ENCODE data around the gene RANBP17. TPM values are rescaled to one million over a fixed set of nuclear protein-coding genes. Genes with fewer than 3 reads are reported as not detected.
"Not testable (repeated sequence)": the region's sequence is repeated elsewhere in the genome, so short reads cannot be mapped to it uniquely, and the experiment has no call there.

The RANBP17 gene
- total and polyA plus RNA-seq, 2 donors (not counting 1 experiment from before 2014, with no cell fraction given): 3.1 to 3.5 TPM

DNA sequence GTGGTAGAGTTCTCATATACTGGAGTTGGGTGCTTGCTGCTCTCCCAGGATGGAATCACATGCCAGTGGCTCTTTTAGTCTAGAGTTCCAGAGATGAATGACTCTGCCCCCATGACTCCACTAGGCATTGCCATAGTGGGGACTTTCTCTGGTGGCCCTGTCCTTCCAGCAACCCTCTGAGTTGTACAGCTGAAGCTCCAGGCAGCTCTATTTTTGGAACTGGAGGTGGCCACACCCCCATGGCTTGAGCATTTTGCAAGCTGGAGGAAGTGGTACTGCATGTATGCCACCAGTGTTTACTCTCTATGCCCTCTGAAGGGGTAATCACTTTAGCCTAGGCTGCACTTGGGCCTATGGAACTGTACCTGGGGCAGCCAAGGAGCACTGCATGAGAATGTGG is 112.6 kb downstream of the RANBP17 start:
- H4K20me1 ChIP-seq (ENCODE audit: control insufficient read depth, extremely low read depth, insufficient read depth, low read length): no peaks in the 10 kb centered on the region
- no peak for TF ChIP-seq EZH2 (IDR thresholded peaks at IDR 0.05; ENCODE audit: low read length, missing control alignments)
- TF ChIP-seq, protein P1, sequence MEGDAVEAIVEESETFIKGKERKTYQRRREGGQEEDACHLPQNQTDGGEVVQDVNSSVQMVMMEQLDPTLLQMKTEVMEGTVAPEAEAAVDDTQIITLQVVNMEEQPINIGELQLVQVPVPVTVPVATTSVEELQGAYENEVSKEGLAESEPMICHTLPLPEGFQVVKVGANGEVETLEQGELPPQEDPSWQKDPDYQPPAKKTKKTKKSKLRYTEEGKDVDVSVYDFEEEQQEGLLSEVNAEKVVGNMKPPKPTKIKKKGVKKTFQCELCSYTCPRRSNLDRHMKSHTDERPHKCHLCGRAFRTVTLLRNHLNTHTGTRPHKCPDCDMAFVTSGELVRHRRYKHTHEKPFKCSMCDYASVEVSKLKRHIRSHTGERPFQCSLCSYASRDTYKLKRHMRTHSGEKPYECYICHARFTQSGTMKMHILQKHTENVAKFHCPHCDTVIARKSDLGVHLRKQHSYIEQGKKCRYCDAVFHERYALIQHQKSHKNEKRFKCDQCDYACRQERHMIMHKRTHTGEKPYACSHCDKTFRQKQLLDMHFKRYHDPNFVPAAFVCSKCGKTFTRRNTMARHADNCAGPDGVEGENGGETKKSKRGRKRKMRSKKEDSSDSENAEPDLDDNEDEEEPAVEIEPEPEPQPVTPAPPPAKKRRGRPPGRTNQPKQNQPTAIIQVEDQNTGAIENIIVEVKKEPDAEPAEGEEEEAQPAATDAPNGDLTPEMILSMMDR (conservative IDR thresholded peaks at IDR 0.05 in 1 of 2, IDR thresholded peaks at IDR 0.05 in 1 of 2; ENCODE audit: low read depth in 1 of 2, low read length in 2 of 2): no peak
- H3K9ac ChIP-seq (ENCODE audit: insufficient read depth, low read length): no peak overlapping the region
- H3K27ac ChIP-seq (ENCODE audit: insufficient read depth, low read length): no peak overlapping the region
- H2AFZ ChIP-seq (ENCODE audit: low read length): no peak overlapping the region
- no peak overlapping the region for H3K4me2 ChIP-seq (ENCODE audit: extremely low read depth, insufficient read depth, low read length)
- H3K4me3 ChIP-seq (replicated peaks in 1 of 4; ENCODE audit: control extremely low read depth in 1 of 4, insufficient read depth in 1 of 4, low read depth in 3 of 4, low read length in 4 of 4): no peak overlapping the region
- H3K27me3 ChIP-seq (ENCODE audit: control insufficient read depth, insufficient read depth, low read length): no peaks in the 10 kb centered on the region
- no peaks in the 10 kb centered on the region for H3K9me3 ChIP-seq (ENCODE audit: control insufficient read depth, insufficient read depth, low read depth, low read length)
- no peak for DNase-seq (ENCODE audit: low read depth in 2 of 2)
- H3K36me3 ChIP-seq (ENCODE audit: control insufficient read depth, insufficient read depth, low read length): no peaks in the 10 kb centered on the region
- H3K4me1 ChIP-seq (ENCODE audit: control insufficient read depth, extremely low read depth, insufficient read depth, low read length): no peaks in the 10 kb centered on the region
- H3K79me2 ChIP-seq (ENCODE audit: control insufficient read depth, insufficient read depth, low read length): no peaks in the 10 kb centered on the region

DNA sequence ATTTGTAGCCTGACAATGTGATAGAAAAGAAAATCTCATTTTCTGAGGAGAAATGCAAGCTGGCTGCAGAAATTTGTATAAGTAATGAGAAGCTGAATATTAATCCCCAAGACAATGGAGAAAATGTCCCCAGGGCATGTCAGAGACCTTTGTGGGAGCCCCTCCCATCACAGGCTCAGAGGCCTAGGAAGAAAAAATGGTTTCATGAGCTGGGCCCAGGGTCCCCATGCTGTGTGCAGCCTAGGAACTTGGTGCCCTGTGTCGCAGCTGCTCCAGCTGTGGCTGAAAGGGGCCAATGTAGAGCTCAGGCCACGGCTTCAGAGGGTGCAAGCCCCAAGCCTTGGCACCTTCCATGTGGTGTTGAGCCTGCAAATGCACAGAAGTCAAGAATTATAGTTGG is 118.4 kb downstream of the RANBP17 start:
- H3K27me3 ChIP-seq (ENCODE audit: control insufficient read depth, insufficient read depth, low read length); H3K36me3 ChIP-seq (ENCODE audit: control insufficient read depth, insufficient read depth, low read length); H2AFZ ChIP-seq (ENCODE audit: low read length); H3K27ac ChIP-seq (ENCODE audit: insufficient read depth, low read length); H3K4me2 ChIP-seq (ENCODE audit: extremely low read depth, insufficient read depth, low read length); H3K9ac ChIP-seq (ENCODE audit: insufficient read depth, low read length); H3K4me1 ChIP-seq (ENCODE audit: control insufficient read depth, extremely low read depth, insufficient read depth, low read length); H3K9me3 ChIP-seq (ENCODE audit: control insufficient read depth, insufficient read depth, low read depth, low read length); H3K4me3 ChIP-seq (replicated peaks in 1 of 4; ENCODE audit: control extremely low read depth in 1 of 4, insufficient read depth in 1 of 4, low read depth in 3 of 4, low read length in 4 of 4); DNase-seq (ENCODE audit: low read depth in 2 of 2); H4K20me1 ChIP-seq (ENCODE audit: control insufficient read depth, extremely low read depth, insufficient read depth, low read length); H3K79me2 ChIP-seq (ENCODE audit: control insufficient read depth, insufficient read depth, low read length): not testable (repeated sequence)

DNA sequence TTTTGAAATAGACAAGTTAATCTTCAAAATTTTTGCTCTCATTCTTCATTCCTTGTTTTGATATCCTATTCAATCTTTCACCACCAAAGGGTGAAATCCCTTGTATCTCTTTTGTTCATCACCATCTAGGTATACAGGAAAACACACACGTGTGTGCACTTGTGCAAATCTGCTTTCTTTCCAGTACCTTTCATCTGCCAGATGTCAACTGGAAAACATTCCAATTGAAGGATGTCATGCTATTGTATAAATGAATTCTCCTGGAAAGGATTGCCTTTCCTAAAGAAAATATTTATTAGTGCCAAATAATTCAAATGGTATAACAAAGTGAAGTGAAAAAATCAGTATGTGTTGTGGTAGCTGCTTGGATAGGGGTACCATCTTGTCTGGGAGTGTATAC is 123.7 kb downstream of the RANBP17 start:
- no peak overlapping the region for H3K4me2 ChIP-seq (ENCODE audit: extremely low read depth, insufficient read depth, low read length)

More for the DNA sequence above, 123.7 kb downstream of the RANBP17 start:
- TF ChIP-seq, protein P1 (conservative IDR thresholded peaks at IDR 0.05 in 1 of 2, IDR thresholded peaks at IDR 0.05 in 1 of 2; ENCODE audit: low read depth in 1 of 2, low read length in 2 of 2): no peak
- Histone ChIP-seq H3K4me3 (replicated peaks in 1 of 4; ENCODE audit: control extremely low read depth in 1 of 4, insufficient read depth in 1 of 4, low read depth in 3 of 4, low read length in 4 of 4) (no peak overlapping the region), H3K27ac (ENCODE audit: insufficient read depth, low read length) (no peak overlapping the region), H3K9ac (ENCODE audit: insufficient read depth, low read length) (no peak overlapping the region), H4K20me1 (ENCODE audit: control insufficient read depth, extremely low read depth, insufficient read depth, low read length) (no peaks in the 10 kb centered on the region), H3K9me3 (ENCODE audit: control insufficient read depth, insufficient read depth, low read depth, low read length) (no peaks in the 10 kb centered on the region), H3K27me3 (ENCODE audit: control insufficient read depth, insufficient read depth, low read length) (no peaks in the 10 kb centered on the region), H2AFZ (ENCODE audit: low read length) (no peak overlapping the region), H3K79me2 (ENCODE audit: control insufficient read depth, insufficient read depth, low read length) (no peaks in the 10 kb centered on the region), H3K36me3 (ENCODE audit: control insufficient read depth, insufficient read depth, low read length) (no peaks in the 10 kb centered on the region), H3K4me1 (ENCODE audit: control insufficient read depth, extremely low read depth, insufficient read depth, low read length) (no peaks in the 10 kb centered on the region)
- peak; percentile 11 to 23 for DNase-seq (ENCODE audit: low read depth in 2 of 2)

Data from fibroblast of lung (primary cell).